Brain pericyte (primary cell): ENCODE results near the gene NCKAP5.

Experiments
- DNase-seq: peaks from one replicate; pipeline ENCODE4 v3.0.0-alpha.2; 2012; ENCODE audit warnings: low read depth, low spot score

The NCKAP5 gene

GRCh38 chr2:132636346-132636745 lies 931.9 kb downstream of the NCKAP5 start:
- no peak for DNase-seq

- DNase-seq, result no peak
Measured at GRCh38 chr2:132633635-132634034, 934.6 kb downstream of the NCKAP5 start.

GRCh38 chr2:132632000-132632649 lies 936.1 kb downstream of the NCKAP5 start:
- DNase-seq, result no peak

GRCh38 chr2:132627536-132627935 lies 940.7 kb downstream of the NCKAP5 start:
- DNase-seq, result no peak

- no peak for DNase-seq
Measured at GRCh38 chr2:132623096-132623839, 945.0 kb downstream of the NCKAP5 start.
